MM.1S (cell line): ENCODE results near the gene SMURF2.

Experiments used
- CTCF ChIP-seq: fragments of 300-600 bp; sonication (generic); IDR thresholded peaks from 2 replicates; pipeline ENCODE4 v1.5.1; 2016; ENCODE audit warnings: antibody characterized with exemption, low read length, mixed read lengths
- EZH2 ChIP-seq: fragments of 300-600 bp; sonication (generic); optimal IDR thresholded peaks from 2 replicates; pipeline ENCODE3; 2017; ENCODE audit warnings: low read depth, mild to moderate bottlenecking, antibody characterized with exemption, low read length, mixed read lengths
- EZH2phosphoT487 ChIP-seq: fragments of 300-600 bp; sonication (generic); IDR thresholded peaks from 2 replicates; pipeline ENCODE4 v1.6.1; 2018; ENCODE audit warnings: antibody characterized with exemption, low read length

- no peak for TF ChIP-seq EZH2
- no peak for TF ChIP-seq CTCF
- no peak for TF ChIP-seq EZH2phosphoT487
Measured at GRCh38 chr17:64554028-64554637, 108.0 kb downstream of the SMURF2 start.
